ENCODE results near the gene NSRP1. TPM values are rescaled to one million over a fixed set of nuclear protein-coding genes. Genes with fewer than 3 reads are reported as not detected.

NSRP1 gene
- total RNA-seq, 1 experiment from 2014 or later = 28.0 TPM

DNA sequence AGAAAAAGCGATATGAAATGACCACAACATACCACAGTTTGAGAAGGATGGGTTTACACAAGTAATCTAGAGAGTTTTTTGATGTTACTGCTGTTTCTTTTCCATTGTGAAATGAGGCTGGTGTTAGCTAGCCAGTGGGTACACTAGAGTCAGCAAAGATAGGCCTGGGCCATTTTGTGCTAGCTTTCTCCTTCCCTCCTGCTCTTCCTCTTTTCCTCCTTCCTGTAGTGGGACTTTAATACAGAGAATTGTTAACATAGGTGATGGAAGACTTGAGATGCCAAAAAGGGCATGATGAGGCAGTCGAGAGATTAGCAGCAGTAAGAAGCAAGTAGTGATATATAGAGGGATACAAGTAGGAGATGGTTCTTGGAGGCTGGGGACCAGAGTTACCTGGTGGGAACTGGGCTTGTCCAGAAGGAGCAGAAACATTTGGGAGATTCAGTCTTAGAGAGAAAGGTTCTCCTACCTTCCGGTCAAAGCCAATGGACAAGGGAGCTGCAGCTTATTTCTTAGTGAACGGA, 7.7 kb downstream of the NSRP1 start:
- no peak overlapping the region for H3K4me3 Mint-ChIP-seq (ENCODE audit: unreplicated experiment)
- peaks cover 1% of the 10 kb centered on the region for H3K36me3 ChIP-seq (ENCODE audit: control insufficient read depth, insufficient read depth, low read length)
- no TSS peak for BruUV-seq (replicated peaks)
- ChIA-PET CTCF (interaction anchor here (1.3 to 3.3 kb wide), 5 partner anchors 20 to 212 kb away, joined by 3 to 19 read pairs (median 17); partner anchors contain the start of gene SLC6A4), POLR2A (no interaction called here)
- peaks cover 38% of the 10 kb centered on the region for H3K36me3 Mint-ChIP-seq (ENCODE audit: insufficient read depth, unreplicated experiment)
- no peaks in the 10 kb centered on the region for H3K27me3 Mint-ChIP-seq (ENCODE audit: insufficient read depth, unreplicated experiment)
- H3K27ac Mint-ChIP-seq (ENCODE audit: unreplicated experiment) = no peak overlapping the region
- intact Hi-C loops (cut with micrococcal nuclease; ENCODE audit: unreplicated experiment) = loop anchor here (2.0 kb wide), 1 partner anchor 112 kb away; no protein-coding TSS in a partner anchor
- no peak for DNase-seq
- H3K27me3 ChIP-seq (replicated peaks; ENCODE audit: control insufficient read depth, insufficient read depth, low read length) = no peaks in the 10 kb centered on the region
- TF ChIP-seq, protein P1, sequence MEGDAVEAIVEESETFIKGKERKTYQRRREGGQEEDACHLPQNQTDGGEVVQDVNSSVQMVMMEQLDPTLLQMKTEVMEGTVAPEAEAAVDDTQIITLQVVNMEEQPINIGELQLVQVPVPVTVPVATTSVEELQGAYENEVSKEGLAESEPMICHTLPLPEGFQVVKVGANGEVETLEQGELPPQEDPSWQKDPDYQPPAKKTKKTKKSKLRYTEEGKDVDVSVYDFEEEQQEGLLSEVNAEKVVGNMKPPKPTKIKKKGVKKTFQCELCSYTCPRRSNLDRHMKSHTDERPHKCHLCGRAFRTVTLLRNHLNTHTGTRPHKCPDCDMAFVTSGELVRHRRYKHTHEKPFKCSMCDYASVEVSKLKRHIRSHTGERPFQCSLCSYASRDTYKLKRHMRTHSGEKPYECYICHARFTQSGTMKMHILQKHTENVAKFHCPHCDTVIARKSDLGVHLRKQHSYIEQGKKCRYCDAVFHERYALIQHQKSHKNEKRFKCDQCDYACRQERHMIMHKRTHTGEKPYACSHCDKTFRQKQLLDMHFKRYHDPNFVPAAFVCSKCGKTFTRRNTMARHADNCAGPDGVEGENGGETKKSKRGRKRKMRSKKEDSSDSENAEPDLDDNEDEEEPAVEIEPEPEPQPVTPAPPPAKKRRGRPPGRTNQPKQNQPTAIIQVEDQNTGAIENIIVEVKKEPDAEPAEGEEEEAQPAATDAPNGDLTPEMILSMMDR (IDR thresholded peaks at IDR 0.05; ENCODE audit: insufficient read depth in 1 of 2, low read depth in 1 of 2, low read length in 1 of 2, severe bottlenecking in 1 of 2, unreplicated experiment in 1 of 2) = no peak
- no peaks in the 10 kb centered on the region for H3K4me1 Mint-ChIP-seq (ENCODE audit: low read depth, unreplicated experiment)
- H3K4me3 ChIP-seq (ENCODE audit: low read depth, low read length) = no peak overlapping the region
- no peaks in the 10 kb centered on the region for H3K4me1 ChIP-seq
- no peaks in the 10 kb centered on the region for H3K9me3 Mint-ChIP-seq (ENCODE audit: unreplicated experiment)
- no peaks in the 10 kb centered on the region for H3K9me3 ChIP-seq

DNA sequence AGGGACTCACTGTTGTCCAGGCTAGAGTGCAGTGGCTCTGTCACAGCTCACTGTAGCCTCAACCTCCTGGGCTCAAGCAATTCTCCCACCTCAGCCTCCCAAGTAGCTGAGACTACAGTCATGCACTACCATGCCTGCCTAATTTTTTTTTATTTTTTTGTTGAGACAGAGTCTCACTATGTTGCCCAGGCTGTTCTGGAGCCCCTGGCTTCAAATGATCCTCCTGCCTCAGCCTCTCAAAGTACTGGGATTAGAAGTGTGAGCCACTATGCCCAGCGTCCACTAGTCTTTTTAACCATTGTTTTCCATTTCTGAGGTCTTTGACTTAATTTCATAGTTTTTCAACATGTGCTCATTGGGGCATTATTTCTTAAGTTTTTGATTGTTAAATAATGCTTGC, 13.5 kb downstream of the NSRP1 start:
- TF ChIP-seq, protein P1 (IDR thresholded peaks at IDR 0.05; ENCODE audit: insufficient read depth in 1 of 2, low read depth in 1 of 2, low read length in 1 of 2, severe bottlenecking in 1 of 2, unreplicated experiment in 1 of 2) = no peak
- H3K27ac Mint-ChIP-seq (ENCODE audit: unreplicated experiment) = no peak overlapping the region

DNA sequence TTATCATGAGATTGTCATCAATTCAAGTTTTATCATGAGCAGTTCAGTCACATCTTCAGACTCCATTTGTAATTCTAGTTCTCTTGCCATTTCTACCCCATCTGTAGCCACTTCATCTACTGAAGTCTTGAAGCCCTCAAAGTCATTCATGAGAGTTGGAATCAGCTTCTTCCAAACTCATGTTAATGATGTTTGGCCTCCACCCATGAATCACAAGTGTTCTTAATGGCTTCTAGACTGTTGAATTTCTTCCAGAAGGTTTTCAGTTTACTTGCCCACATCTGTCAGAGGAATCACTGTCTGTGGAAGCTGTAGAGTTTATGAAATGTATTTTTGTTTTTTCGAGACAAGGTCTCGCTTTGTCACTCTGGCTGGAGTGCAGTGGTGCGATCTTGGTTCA, 16.0 kb downstream of the NSRP1 start:
- BruUV-seq (replicated peaks) = no TSS peak
- no peaks in the 10 kb centered on the region for H3K27me3 Mint-ChIP-seq (ENCODE audit: insufficient read depth, unreplicated experiment)
- no peaks in the 10 kb centered on the region for H3K4me1 ChIP-seq
- H3K4me3 ChIP-seq (ENCODE audit: low read depth, low read length) = no peak overlapping the region
- H3K36me3 Mint-ChIP-seq (ENCODE audit: insufficient read depth, unreplicated experiment) = peaks cover 36% of the 10 kb centered on the region
- ChIA-PET CTCF (interaction anchor here (0.6 kb wide), 1 partner anchor 263 kb away, joined by 3 read pairs; no protein-coding TSS in a partner anchor), POLR2A (interaction anchor here (0.6 kb wide), 1 partner anchor 207 kb away, joined by 6 read pairs; no protein-coding TSS in a partner anchor)
- H3K4me3 Mint-ChIP-seq (ENCODE audit: unreplicated experiment) = no peak overlapping the region
- no peaks in the 10 kb centered on the region for H3K4me1 Mint-ChIP-seq (ENCODE audit: low read depth, unreplicated experiment)
- no peaks in the 10 kb centered on the region for H3K9me3 ChIP-seq
- no peaks in the 10 kb centered on the region for H3K27me3 ChIP-seq (replicated peaks; ENCODE audit: control insufficient read depth, insufficient read depth, low read length)
- no peak overlapping the region for H3K27ac Mint-ChIP-seq (ENCODE audit: unreplicated experiment)
- intact Hi-C loops (cut with micrococcal nuclease; ENCODE audit: unreplicated experiment) = no loop called here
- DNase-seq = no peak
- no peaks in the 10 kb centered on the region for H3K9me3 Mint-ChIP-seq (ENCODE audit: unreplicated experiment)
- H3K36me3 ChIP-seq (ENCODE audit: control insufficient read depth, insufficient read depth, low read length) = no peaks in the 10 kb centered on the region; the same call in none of the 2 replicates
- TF ChIP-seq, protein P1 (IDR thresholded peaks at IDR 0.05; ENCODE audit: insufficient read depth in 1 of 2, low read depth in 1 of 2, low read length in 1 of 2, severe bottlenecking in 1 of 2, unreplicated experiment in 1 of 2) = no peak

More for the DNA sequence above, 13.5 kb downstream of the NSRP1 start:
- ChIA-PET POLR2A (no interaction called here), CTCF (no interaction called here)
- Mint-ChIP-seq H3K36me3 (ENCODE audit: insufficient read depth, unreplicated experiment) (peaks cover 36% of the 10 kb centered on the region), H3K27me3 (ENCODE audit: insufficient read depth, unreplicated experiment) (no peaks in the 10 kb centered on the region), H3K9me3 (ENCODE audit: unreplicated experiment) (no peaks in the 10 kb centered on the region), H3K4me1 (ENCODE audit: low read depth, unreplicated experiment) (no peaks in the 10 kb centered on the region), H3K4me3 (ENCODE audit: unreplicated experiment) (no peak overlapping the region)
- BruUV-seq (replicated peaks) = no TSS peak
- H3K9me3 ChIP-seq = no peaks in the 10 kb centered on the region
- peaks cover 1% of the 10 kb centered on the region for H3K36me3 ChIP-seq (ENCODE audit: control insufficient read depth, insufficient read depth, low read length)
- H3K4me1 ChIP-seq = no peaks in the 10 kb centered on the region
- intact Hi-C loops (cut with micrococcal nuclease; ENCODE audit: unreplicated experiment) = no loop called here
- H3K4me3 ChIP-seq (ENCODE audit: low read depth, low read length) = no peak overlapping the region
- DNase-seq = no peak
- H3K27me3 ChIP-seq (replicated peaks; ENCODE audit: control insufficient read depth, insufficient read depth, low read length) = no peaks in the 10 kb centered on the region
